OCI-LY1 (cell line): ENCODE measurements around the gene CDK16.

ENCODE experiments used
- H2AFZ ChIP-seq: fragments of 200-600 bp; sonication (generic), shearing (Covaris generic); 2 replicates; pipeline ENCODE4 v1.6.0; 2014; ENCODE audit warnings: antibody characterized with exemption, mild to moderate bottlenecking, low read length
- H3F3A ChIP-seq: fragments of 200-600 bp; sonication (generic), shearing (Covaris generic); 2 replicates; pipeline ENCODE4 v1.6.0; 2014; ENCODE audit warnings: mild to moderate bottlenecking, antibody characterized with exemption, low read length, moderate library complexity; ENCODE audit not compliant: insufficient read depth
- H3K27ac ChIP-seq: fragments of 200-600 bp; sonication (generic); 2 replicates; pipeline ENCODE4 v1.5.1; 2014; ENCODE audit warnings: low read length, mixed run types, mild to moderate bottlenecking, low read depth; ENCODE audit not compliant: poor library complexity, severe bottlenecking
- H3K27me3 ChIP-seq: fragments of 200-600 bp; sonication (generic); 2 replicates; pipeline ENCODE4 v1.6.0; 2014; ENCODE audit warnings: antibody characterized with exemption, mild to moderate bottlenecking, low read length, moderate library complexity; ENCODE audit not compliant: insufficient read depth
- H3K36me3 ChIP-seq: fragments of 200-600 bp; sonication (generic); 2 replicates; pipeline ENCODE4 v1.6.1; 2014; ENCODE audit warnings: mild to moderate bottlenecking, antibody characterized with exemption, low read length, moderate library complexity, mixed read lengths; ENCODE audit not compliant: insufficient read depth
- H3K4me1 ChIP-seq: fragments of 200-600 bp; sonication (generic); 2 replicates; pipeline ENCODE4 v1.5.1; 2014; ENCODE audit warnings: mild to moderate bottlenecking, low read length, moderate library complexity; ENCODE audit not compliant: insufficient read depth, severe bottlenecking
- H3K4me2 ChIP-seq: fragments of 200-600 bp; sonication (generic), shearing (Covaris generic); 2 replicates; pipeline ENCODE4 v1.6.1; 2014; ENCODE audit warnings: low read length
- H3K4me3 ChIP-seq: fragments of 200-600 bp; sonication (generic); 2 replicates; pipeline ENCODE4 v1.5.1; 2014; ENCODE audit warnings: low read length, low read depth, mild to moderate bottlenecking, mixed read lengths; ENCODE audit not compliant: poor library complexity, severe bottlenecking
- H3K79me2 ChIP-seq: fragments of 200-600 bp; shearing (Covaris generic); 2 replicates; pipeline ENCODE4 v1.6.1; 2016; ENCODE audit warnings: mixed run types, low read length, mixed read lengths; ENCODE audit not compliant: insufficient read depth
- H3K9ac ChIP-seq: fragments of 200-600 bp; sonication (generic), shearing (Covaris generic); 2 replicates; pipeline ENCODE4 v1.6.1; 2014; ENCODE audit warnings: mild to moderate bottlenecking, low read length, mixed read lengths
- H3K9me2 ChIP-seq: fragments of 200-600 bp; sonication (generic), shearing (Covaris generic); 2 replicates; pipeline ENCODE4 v1.6.1; 2014; ENCODE audit warnings: low read depth, mild to moderate bottlenecking, low read length, mixed read lengths
- H3K9me3 ChIP-seq: fragments of 200-600 bp; shearing (Covaris generic); 2 replicates; pipeline ENCODE4 v1.6.1; 2014; ENCODE audit warnings: low read length, mixed read lengths
- H4K20me1 ChIP-seq: fragments of 200-600 bp; sonication (generic), shearing (Covaris generic); 2 replicates; pipeline ENCODE4 v1.6.0; 2016; ENCODE audit warnings: mild to moderate bottlenecking, low read length; ENCODE audit not compliant: insufficient read depth
- CTCF ChIP-seq: fragments of 200-600 bp; sonication (generic), shearing (Covaris generic); IDR thresholded peaks from 2 replicates; pipeline ENCODE4 v1.5.1; 2017; ENCODE audit warnings: mild to moderate bottlenecking, antibody characterized with exemption, low read length, moderate library complexity, mixed read lengths
- EZH2 ChIP-seq: fragments of 200-600 bp; sonication (generic), shearing (Covaris generic); IDR thresholded peaks from 2 replicates; pipeline ENCODE4 v1.8.0; 2017; ENCODE audit warnings: borderline replicate concordance, mixed run types, mild to moderate bottlenecking, antibody characterized with exemption, low read length, moderate library complexity, mixed read lengths

Gene CDK16

DNA sequence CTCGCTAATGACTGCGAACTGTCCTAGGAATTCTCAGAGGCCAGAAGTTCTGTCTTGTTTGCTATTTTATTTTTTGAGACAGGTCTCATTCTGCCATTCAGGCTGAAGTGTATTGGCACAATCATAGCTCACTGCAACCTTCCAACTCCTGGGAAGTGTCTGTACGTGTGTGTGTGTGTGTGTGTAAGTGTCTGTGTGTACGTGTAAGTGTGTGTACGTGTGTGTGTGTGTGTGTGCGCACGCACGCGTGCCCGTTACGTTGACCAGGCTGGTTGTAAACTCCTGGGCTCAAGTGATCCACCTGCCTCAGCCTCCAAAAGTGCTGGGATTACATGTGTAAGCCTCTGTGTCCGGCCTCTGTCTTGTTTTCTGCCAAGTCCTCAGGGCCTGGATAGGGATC lies 10.4 kb upstream of the CDK16 start:
- H3F3A ChIP-seq = no peaks in the 10 kb centered on the region
- TF ChIP-seq EZH2 (no peak), CTCF (no peak)
- H3K4me2 ChIP-seq = no peak overlapping the region
- H3K79me2 ChIP-seq = no peaks in the 10 kb centered on the region
- H3K9ac ChIP-seq = no peak overlapping the region
- no peaks in the 10 kb centered on the region for H3K9me2 ChIP-seq
- H2AFZ ChIP-seq = no peak overlapping the region
- H3K4me1 ChIP-seq = no peaks in the 10 kb centered on the region
- H3K9me3 ChIP-seq = no peaks in the 10 kb centered on the region
- H3K4me3 ChIP-seq = no peak overlapping the region
- no peaks in the 10 kb centered on the region for H3K27me3 ChIP-seq
- no peak overlapping the region for H3K27ac ChIP-seq
- no peaks in the 10 kb centered on the region for H4K20me1 ChIP-seq
- peaks cover 98% of the 10 kb centered on the region for H3K36me3 ChIP-seq

GRCh38 chrX:47209508-47210238 lies 8.8 kb upstream of the CDK16 start:
- H3F3A ChIP-seq = no peaks in the 10 kb centered on the region
- no peaks in the 10 kb centered on the region for H3K9me3 ChIP-seq
- no peak overlapping the region for H3K9ac ChIP-seq
- no peak overlapping the region for H2AFZ ChIP-seq
- H3K27ac ChIP-seq = no peak overlapping the region
- no peaks in the 10 kb centered on the region for H3K4me1 ChIP-seq
- H3K79me2 ChIP-seq = no peaks in the 10 kb centered on the region
- no peaks in the 10 kb centered on the region for H3K27me3 ChIP-seq
- H3K9me2 ChIP-seq = no peaks in the 10 kb centered on the region
- TF ChIP-seq EZH2 (no peak), CTCF (no peak)
- peaks cover 97% of the 10 kb centered on the region for H3K36me3 ChIP-seq
- H3K4me3 ChIP-seq = no peak overlapping the region
- no peak overlapping the region for H3K4me2 ChIP-seq
- H4K20me1 ChIP-seq = no peaks in the 10 kb centered on the region

- Histone ChIP-seq H3K9ac (no peak overlapping the region), H3K36me3 (peaks cover 96% of the 10 kb centered on the region), H4K20me1 (no peaks in the 10 kb centered on the region), H3K4me1 (no peaks in the 10 kb centered on the region), H3F3A (no peaks in the 10 kb centered on the region), H3K27me3 (no peaks in the 10 kb centered on the region), H3K79me2 (no peaks in the 10 kb centered on the region), H2AFZ (no peak overlapping the region), H3K9me2 (no peaks in the 10 kb centered on the region), H3K4me2 (no peak overlapping the region), H3K27ac (no peak overlapping the region), H3K9me3 (no peaks in the 10 kb centered on the region), H3K4me3 (no peak overlapping the region)
- no peak for TF ChIP-seq CTCF
Observed at GRCh38 chrX:47210661-47211425, 7.6 kb upstream of the CDK16 start.
